Neural cell (in vitro differentiated cells): ENCODE measurements around the gene SEC14L3. TPM values are rescaled to one million over a fixed set of nuclear protein-coding genes. Genes with fewer than 3 reads are reported as not detected.

ENCODE experiments used
- H2AFZ ChIP-seq: fragments of 200-600, 300-800 bp; sonication (generic), shearing (Covaris generic); 2 replicates; pipeline ENCODE4 v1.6.0; 2014; ENCODE audit warnings: low read depth, mild to moderate bottlenecking, antibody characterized with exemption, low read length, moderate library complexity
- H3F3A ChIP-seq: fragments of 200-600 bp; shearing (Covaris generic); 2 replicates; pipeline ENCODE4 v1.6.1; 2016; ENCODE audit warnings: mild to moderate bottlenecking, moderate library complexity, mixed read lengths, antibody characterized with exemption, low read length; ENCODE audit not compliant: insufficient read depth, poor library complexity, severe bottlenecking
- H3K27ac ChIP-seq: fragments of 200-600, 300-800 bp; sonication (generic), shearing (Covaris generic); 2 replicates; pipeline ENCODE4 v1.5.1; 2014; ENCODE audit warnings: mild to moderate bottlenecking, low read length, moderate library complexity
- H3K27me3 ChIP-seq: fragments of 300-800, 200-600 bp; sonication (generic), shearing (Covaris generic); 2 replicates; pipeline ENCODE4 v1.6.0; 2014; ENCODE audit warnings: mild to moderate bottlenecking, low read depth, low read length, moderate library complexity; ENCODE audit not compliant: insufficient read depth
- H3K36me3 ChIP-seq: fragments of 300-800, 200-600 bp; sonication (generic), shearing (Covaris generic); 2 replicates; pipeline ENCODE4 v1.5.1; 2014; ENCODE audit warnings: mild to moderate bottlenecking, antibody characterized with exemption, low read length, moderate library complexity; ENCODE audit not compliant: insufficient read depth
- H3K4me2 ChIP-seq: fragments of 300-800, 200-600 bp; sonication (generic), shearing (Covaris generic); 2 replicates; pipeline ENCODE4 v1.6.0; 2014; ENCODE audit warnings: mild to moderate bottlenecking, low read length
- H3K4me3 ChIP-seq: fragments of 300-800, 200-600 bp; sonication (generic), shearing (Covaris generic); 2 replicates; pipeline ENCODE4 v1.5.1; 2014; ENCODE audit warnings: mild to moderate bottlenecking, low read length, moderate library complexity
- H3K79me2 ChIP-seq: fragments of 200-600 bp; shearing (Covaris generic); replicated peaks from 2 replicates; pipeline ENCODE4 v1.6.0; 2014; ENCODE audit warnings: mild to moderate bottlenecking, low read length, moderate library complexity; ENCODE audit not compliant: insufficient read depth
- H3K9ac ChIP-seq: fragments of 300-800, 200-600 bp; sonication (generic), shearing (Covaris generic); 2 replicates; pipeline ENCODE4 v1.6.1; 2016; ENCODE audit warnings: mild to moderate bottlenecking, low read length, mixed read lengths
- H3K9me2 ChIP-seq: fragments of 200-600 bp; shearing (Covaris generic); 2 replicates; pipeline ENCODE4 v1.6.1; 2016; ENCODE audit warnings: mild to moderate bottlenecking, low read length, mixed read lengths; ENCODE audit not compliant: insufficient read depth
- H3K9me3 ChIP-seq: fragments of 200-600, 300-800 bp; sonication (generic), shearing (Covaris generic); 2 replicates; pipeline ENCODE4 v1.6.1; 2016; ENCODE audit warnings: mild to moderate bottlenecking, mixed run types, low read length, moderate library complexity, mixed read lengths
- H4K20me1 ChIP-seq: fragments of 200-600 bp; shearing (Covaris generic); 2 replicates; pipeline ENCODE4 v1.6.1; 2016; ENCODE audit warnings: mild to moderate bottlenecking, mixed run types; ENCODE audit not compliant: insufficient read depth
- EP300 ChIP-seq: fragments of 450-650 bp; conservative IDR thresholded peaks from 2 replicates; pipeline ENCODE4 v1.6.1; 2014; ENCODE audit warnings: antibody characterized with exemption, mild to moderate bottlenecking, moderate library complexity; ENCODE audit not compliant: poor library complexity, severe bottlenecking
- EZH2 ChIP-seq: fragments of 200-600, 300-800 bp; shearing (Covaris generic), sonication (generic); IDR thresholded peaks from 2 replicates; pipeline ENCODE4 v1.6.1; 2014; ENCODE audit warnings: antibody characterized with exemption, low read length, borderline replicate concordance, mild to moderate bottlenecking; ENCODE audit not compliant: insufficient read depth, poor library complexity, severe bottlenecking
- MXI1 ChIP-seq: fragments of 450-650 bp; conservative IDR thresholded peaks from 2 replicates; pipeline ENCODE4 v1.6.1; 2014; ENCODE audit warnings: antibody characterized with exemption, mild to moderate bottlenecking; ENCODE audit not compliant: poor library complexity, severe bottlenecking
- POLR2AphosphoS5 ChIP-seq: IDR thresholded peaks from 2 replicates; pipeline ENCODE4 v1.6.1; 2012
- RAD21 ChIP-seq: fragments of 450-650 bp; conservative IDR thresholded peaks from 2 replicates; pipeline ENCODE4 v1.6.1; 2014; ENCODE audit warnings: antibody characterized with exemption, mild to moderate bottlenecking, moderate library complexity
- REST ChIP-seq: IDR thresholded peaks from 2 replicates; pipeline ENCODE4 v1.6.1; 2012; ENCODE audit warnings: borderline replicate concordance
- SMC3 ChIP-seq: fragments of 450-650 bp; conservative IDR thresholded peaks from 2 replicates; pipeline ENCODE4 v1.6.1; 2014; ENCODE audit warnings: antibody characterized with exemption, mild to moderate bottlenecking, moderate library complexity; ENCODE audit not compliant: poor library complexity
- TAF1 ChIP-seq: IDR thresholded peaks from 2 replicates; pipeline ENCODE4 v1.6.1; 2012; ENCODE audit warnings: low read depth
- polyA plus RNA-seq: library from polyadenylated mRNA; depleted of rRNA; stranded (reverse); fragments of >200 nt; gene quantifications from 2 replicates; pipeline ENCODE4 v1.2.3, GENCODE V29; 2014
- TF ChIP-seq, protein P1 (sequence below): fragments of 450-650 bp; IDR thresholded peaks from 2 replicates; pipeline ENCODE4 v1.5.1; 2014; ENCODE audit warnings: antibody characterized with exemption, mild to moderate bottlenecking, moderate library complexity; ENCODE audit not compliant: poor library complexity, severe bottlenecking

Gene SEC14L3
- polyA plus RNA-seq, 1 donor from 2014 or later: not detected

- TF ChIP-seq, protein P1, sequence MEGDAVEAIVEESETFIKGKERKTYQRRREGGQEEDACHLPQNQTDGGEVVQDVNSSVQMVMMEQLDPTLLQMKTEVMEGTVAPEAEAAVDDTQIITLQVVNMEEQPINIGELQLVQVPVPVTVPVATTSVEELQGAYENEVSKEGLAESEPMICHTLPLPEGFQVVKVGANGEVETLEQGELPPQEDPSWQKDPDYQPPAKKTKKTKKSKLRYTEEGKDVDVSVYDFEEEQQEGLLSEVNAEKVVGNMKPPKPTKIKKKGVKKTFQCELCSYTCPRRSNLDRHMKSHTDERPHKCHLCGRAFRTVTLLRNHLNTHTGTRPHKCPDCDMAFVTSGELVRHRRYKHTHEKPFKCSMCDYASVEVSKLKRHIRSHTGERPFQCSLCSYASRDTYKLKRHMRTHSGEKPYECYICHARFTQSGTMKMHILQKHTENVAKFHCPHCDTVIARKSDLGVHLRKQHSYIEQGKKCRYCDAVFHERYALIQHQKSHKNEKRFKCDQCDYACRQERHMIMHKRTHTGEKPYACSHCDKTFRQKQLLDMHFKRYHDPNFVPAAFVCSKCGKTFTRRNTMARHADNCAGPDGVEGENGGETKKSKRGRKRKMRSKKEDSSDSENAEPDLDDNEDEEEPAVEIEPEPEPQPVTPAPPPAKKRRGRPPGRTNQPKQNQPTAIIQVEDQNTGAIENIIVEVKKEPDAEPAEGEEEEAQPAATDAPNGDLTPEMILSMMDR: no peak
- TF ChIP-seq SMC3: no peak
- no peak for TF ChIP-seq POLR2AphosphoS5
- no peak for TF ChIP-seq TAF1
- no peak for TF ChIP-seq RAD21
- TF ChIP-seq EZH2: no peak
- no peak for TF ChIP-seq EP300
- TF ChIP-seq REST: no peak
- TF ChIP-seq MXI1: no peak
- Histone ChIP-seq H3K79me2 (no peaks in the 10 kb centered on the region), H3K9me3 (no peaks in the 10 kb centered on the region), H3K27ac (no peak overlapping the region), H3F3A (no peaks in the 10 kb centered on the region), H3K9ac (no peak overlapping the region), H3K27me3 (no peaks in the 10 kb centered on the region), H3K36me3 (no peaks in the 10 kb centered on the region), H3K4me2 (no peak overlapping the region), H4K20me1 (no peaks in the 10 kb centered on the region), H2AFZ (no peak overlapping the region), H3K9me2 (no peaks in the 10 kb centered on the region), H3K4me3 (no peak overlapping the region)
Observed at GRCh38 chr22:30439226-30439625, 32.6 kb downstream of the SEC14L3 start.

DNA sequence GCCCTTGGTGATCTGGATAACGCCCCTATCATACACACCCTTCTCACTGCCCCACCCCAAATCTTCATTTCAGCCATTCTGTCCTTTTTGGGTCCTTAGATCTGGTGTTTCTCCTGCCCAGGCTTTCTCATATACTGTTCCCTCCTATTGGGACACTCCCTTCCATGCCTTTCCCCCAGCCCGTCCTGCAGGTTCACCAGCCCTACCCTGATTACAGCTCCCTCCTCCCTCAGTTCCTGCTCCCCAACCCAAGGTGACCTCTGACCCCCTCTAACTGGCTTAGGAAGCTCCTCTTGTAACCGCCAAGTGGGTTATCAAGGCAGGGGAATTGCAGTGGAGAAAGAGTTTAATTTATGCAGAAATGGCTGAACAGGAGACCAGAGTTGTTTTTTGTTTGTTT lies 33.3 kb downstream of the SEC14L3 start:
- Histone ChIP-seq H3K27ac (no peak overlapping the region), H3K9ac (no peak overlapping the region), H3F3A (no peaks in the 10 kb centered on the region), H2AFZ (no peak overlapping the region), H4K20me1 (no peaks in the 10 kb centered on the region), H3K4me2 (no peak overlapping the region), H3K4me3 (no peak overlapping the region), H3K79me2 (no peaks in the 10 kb centered on the region), H3K27me3 (no peaks in the 10 kb centered on the region), H3K36me3 (no peaks in the 10 kb centered on the region), H3K9me2 (no peaks in the 10 kb centered on the region), H3K9me3 (no peaks in the 10 kb centered on the region)
- TF ChIP-seq EP300 (no peak), MXI1 (no peak), POLR2AphosphoS5 (no peak), RAD21 (no peak), REST (no peak), SMC3 (no peak), EZH2 (no peak), TAF1 (no peak)
- TF ChIP-seq, protein P1: no peak
